Cardiac muscle cell (in vitro differentiated cells and primary cell): ENCODE data around the gene MCAM. TPM values are rescaled to one million over a fixed set of nuclear protein-coding genes. Genes with fewer than 3 reads are reported as not detected.
A peak's percentile ranks its signal among the peaks of the same experiment; 100 is the strongest.

Experiments
- DNase-seq, 2 donors: peaks; one replicate each; pipeline versions ENCODE4 v3.0.0 to v3.0.0-alpha.2; 2010 to 2017; ENCODE audit warnings: low read depth in 1 of 2, low spot score in 1 of 2
- H3K27ac ChIP-seq: fragments of 200-600 bp; sonication (generic); 2 replicates; pipeline ENCODE4 v1.5.1; 2016
- H3K27me3 ChIP-seq: fragments of 200-600 bp; sonication (generic); 2 replicates; pipeline ENCODE4 v1.6.0; 2016; ENCODE audit warnings: control low read depth
- H3K36me3 ChIP-seq: fragments of 200-600 bp; sonication (generic); 2 replicates; pipeline ENCODE4 v1.5.1; 2016; ENCODE audit warnings: control low read depth
- H3K4me1 ChIP-seq: fragments of 200-600 bp; sonication (generic); 2 replicates; pipeline ENCODE4 v1.8.1; 2017; ENCODE audit warnings: low read depth, mild to moderate bottlenecking, mixed run types
- H3K4me3 ChIP-seq: fragments of 200-600 bp; sonication (generic); 2 replicates; pipeline ENCODE4 v1.5.1; 2016; ENCODE audit warnings: mild to moderate bottlenecking
- H3K9me3 ChIP-seq: fragments of 200-600 bp; sonication (generic); 2 replicates; pipeline ENCODE4 v1.5.1; 2017; ENCODE audit warnings: low read depth, mild to moderate bottlenecking, control low read depth
- polyA plus RNA-seq: library from polyadenylated mRNA; unstranded; fragments of >200 nt; fragmentation: Nextera tagmentation; extraction: Ambion mirVana; gene quantifications from 2 replicates; pipeline ENCODE4 v1.2.1, GENCODE V29; 2016
- total RNA-seq: library from RNA; depleted of rRNA; stranded (reverse); fragments of >200 nt; gene quantifications from 2 replicates; pipeline ENCODE4 v1.2.3, GENCODE V29; 2016
- TF ChIP-seq, protein P1 (sequence below): IDR thresholded peaks from 2 replicates; pipeline ENCODE4 v1.5.1; 2012; ENCODE audit warnings: low read depth, mild to moderate bottlenecking, low read length

MCAM gene
- total and polyA plus RNA-seq, 2 experiments from 2014 or later, result 13.8 to 49.3 TPM

- TF ChIP-seq, protein P1, sequence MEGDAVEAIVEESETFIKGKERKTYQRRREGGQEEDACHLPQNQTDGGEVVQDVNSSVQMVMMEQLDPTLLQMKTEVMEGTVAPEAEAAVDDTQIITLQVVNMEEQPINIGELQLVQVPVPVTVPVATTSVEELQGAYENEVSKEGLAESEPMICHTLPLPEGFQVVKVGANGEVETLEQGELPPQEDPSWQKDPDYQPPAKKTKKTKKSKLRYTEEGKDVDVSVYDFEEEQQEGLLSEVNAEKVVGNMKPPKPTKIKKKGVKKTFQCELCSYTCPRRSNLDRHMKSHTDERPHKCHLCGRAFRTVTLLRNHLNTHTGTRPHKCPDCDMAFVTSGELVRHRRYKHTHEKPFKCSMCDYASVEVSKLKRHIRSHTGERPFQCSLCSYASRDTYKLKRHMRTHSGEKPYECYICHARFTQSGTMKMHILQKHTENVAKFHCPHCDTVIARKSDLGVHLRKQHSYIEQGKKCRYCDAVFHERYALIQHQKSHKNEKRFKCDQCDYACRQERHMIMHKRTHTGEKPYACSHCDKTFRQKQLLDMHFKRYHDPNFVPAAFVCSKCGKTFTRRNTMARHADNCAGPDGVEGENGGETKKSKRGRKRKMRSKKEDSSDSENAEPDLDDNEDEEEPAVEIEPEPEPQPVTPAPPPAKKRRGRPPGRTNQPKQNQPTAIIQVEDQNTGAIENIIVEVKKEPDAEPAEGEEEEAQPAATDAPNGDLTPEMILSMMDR, result no peak
- H3K4me1 ChIP-seq, result peaks cover 50% of the 10 kb centered on the region
- H3K36me3 ChIP-seq, result no peaks in the 10 kb centered on the region
- DNase-seq, result peak in 1 of 2 donors; percentile 49
- peaks cover 24% of the 10 kb centered on the region for H3K27me3 ChIP-seq
- H3K9me3 ChIP-seq, result no peaks in the 10 kb centered on the region
- peak overlapping the region; percentile 11 for H3K4me3 ChIP-seq
- no peak overlapping the region for H3K27ac ChIP-seq
These were observed 786 bp upstream of the MCAM start for GRCh38 chr11:119317592-119318239.

- no peaks in the 10 kb centered on the region for H3K9me3 ChIP-seq
- H3K4me1 ChIP-seq, result peaks cover 43% of the 10 kb centered on the region
- peak overlapping the region; percentile 35 for H3K4me3 ChIP-seq
- peak in 1 of 2 donors; percentile 36 for DNase-seq
- no peaks in the 10 kb centered on the region for H3K36me3 ChIP-seq
- H3K27ac ChIP-seq, result no peak overlapping the region
- H3K27me3 ChIP-seq, result peaks cover 24% of the 10 kb centered on the region
- TF ChIP-seq, protein P1, result no peak
These were observed 758 bp downstream of the MCAM start for GRCh38 chr11:119316016-119316728.

- TF ChIP-seq, protein P1, result no peak
- Histone ChIP-seq H3K9me3 (no peaks in the 10 kb centered on the region), H3K27ac (no peak overlapping the region), H3K27me3 (peaks cover 24% of the 10 kb centered on the region), H3K4me1 (peaks cover 36% of the 10 kb centered on the region), H3K4me3 (peak overlapping the region; percentile 35), H3K36me3 (no peaks in the 10 kb centered on the region)
- peak in 1 of 2 donors; percentile 25 for DNase-seq
These were observed 1.6 kb downstream of the MCAM start for GRCh38 chr11:119315131-119316015.

GRCh38 chr11:119314726-119315125 lies 2.2 kb downstream of the MCAM start:
- H3K4me3 ChIP-seq, result no peak overlapping the region
- H3K4me1 ChIP-seq, result peaks cover 29% of the 10 kb centered on the region
- DNase-seq, result no peak
- no peaks in the 10 kb centered on the region for H3K36me3 ChIP-seq
- H3K27ac ChIP-seq, result no peak overlapping the region
- peaks cover 24% of the 10 kb centered on the region for H3K27me3 ChIP-seq
- no peaks in the 10 kb centered on the region for H3K9me3 ChIP-seq
- TF ChIP-seq, protein P1, result no peak

- no peak for DNase-seq
- H3K27me3 ChIP-seq, result peaks cover 14% of the 10 kb centered on the region
- peaks cover 1% of the 10 kb centered on the region for H3K4me1 ChIP-seq
- no peak overlapping the region for H3K27ac ChIP-seq
- no peaks in the 10 kb centered on the region for H3K9me3 ChIP-seq
- no peak overlapping the region for H3K4me3 ChIP-seq
- H3K36me3 ChIP-seq, result no peaks in the 10 kb centered on the region
- TF ChIP-seq, protein P1, result no peak
These were observed 6.3 kb downstream of the MCAM start for GRCh38 chr11:119310682-119311052.
